Measurements from ENCODE around the gene TLCD3B. TPM values are rescaled to one million over a fixed set of nuclear protein-coding genes. Genes with fewer than 3 reads are reported as not detected.

The TLCD3B gene
- total and polyA plus RNA-seq, 4 donors, result 0.05 to 0.65 TPM; not detected in 2

GRCh38 chr16:30051518-30051917 lies 20.4 kb upstream of the TLCD3B start:
- no peak for DNase-seq (ENCODE audit: low spot score)
- Histone ChIP-seq H3K4me3 (ENCODE audit: low read depth in 1 of 3, low read length in 3 of 3) (no peak overlapping the region), H3K27me3 (ENCODE audit: control insufficient read depth in 4 of 4, insufficient read depth in 4 of 4, low read length in 3 of 4) (no peaks in the 10 kb centered on the region), H3K9me3 (ENCODE audit: control insufficient read depth in 4 of 4, low read length in 3 of 4) (no peaks in the 10 kb centered on the region), H3K4me1 (ENCODE audit: control insufficient read depth in 4 of 4, insufficient read depth in 4 of 4, low read length in 3 of 4) (peaks cover 2 to 11% (median 7%) of the 10 kb centered on the region in 4 donors), H3K36me3 (ENCODE audit: control insufficient read depth in 4 of 4, insufficient read depth in 3 of 4, low read depth in 1 of 4, low read length in 3 of 4) (no peaks in the 10 kb centered on the region), H3K27ac (ENCODE audit: low read depth in 1 of 2, low read length in 2 of 2) (no peak overlapping the region), H3K9ac (ENCODE audit: low read depth in 1 of 2, low read length in 2 of 2) (no peak overlapping the region)
- TF ChIP-seq SP1 (IDR thresholded peaks at IDR 0.05) (no peak), RAD21 (IDR thresholded peaks at IDR 0.05) (no peak), ZBTB33 (IDR thresholded peaks at IDR 0.05) (no peak), HNF4A (conservative IDR thresholded peaks at IDR 0.05) (no peak), JUND (IDR thresholded peaks at IDR 0.05) (no peak), HNF4G (IDR thresholded peaks at IDR 0.05) (no peak), YY1 (IDR thresholded peaks at IDR 0.05) (no peak), FOXA2 (IDR thresholded peaks at IDR 0.05) (no peak), ATF3 (IDR thresholded peaks at IDR 0.05) (no peak), NR2F2 (IDR thresholded peaks at IDR 0.05) (no peak), CTCF (IDR thresholded peaks at IDR 0.05; ENCODE audit: low read depth, low read length, missing input control) (no peak), GABPA (IDR thresholded peaks at IDR 0.05 in 1 of 2, conservative IDR thresholded peaks at IDR 0.05 in 1 of 2) (no peak), TAF1 (conservative IDR thresholded peaks at IDR 0.05) (no peak), FOXA1 (IDR thresholded peaks at IDR 0.05) (no peak)
- WGBS, result 90% methylated on average over 3 of the region's 3 CpGs

GRCh38 chr16:30049871-30050270 lies 18.8 kb upstream of the TLCD3B start:
- TF ChIP-seq MAX (IDR thresholded peaks at IDR 0.05), result no peak
- TF ChIP-seq RAD21 (IDR thresholded peaks at IDR 0.05), result no peak
- no peak for TF ChIP-seq HNF4G (IDR thresholded peaks at IDR 0.05)
- TF ChIP-seq RXRA (IDR thresholded peaks at IDR 0.05), result no peak
- no peak for TF ChIP-seq ZBTB33 (IDR thresholded peaks at IDR 0.05)
- DNase-seq (ENCODE audit: low spot score), result no peak
- Histone ChIP-seq H3K9me3 (ENCODE audit: control insufficient read depth in 4 of 4, low read length in 3 of 4) (no peaks in the 10 kb centered on the region), H3K4me3 (ENCODE audit: low read depth in 1 of 3, low read length in 3 of 3) (no peak overlapping the region), H3K4me1 (ENCODE audit: control insufficient read depth in 4 of 4, insufficient read depth in 4 of 4, low read length in 3 of 4) (peaks cover 2 to 11% (median 7%) of the 10 kb centered on the region in 4 donors), H3K36me3 (ENCODE audit: control insufficient read depth in 4 of 4, insufficient read depth in 3 of 4, low read depth in 1 of 4, low read length in 3 of 4) (no peaks in the 10 kb centered on the region), H3K27ac (ENCODE audit: low read depth in 1 of 2, low read length in 2 of 2) (no peak overlapping the region), H3K9ac (ENCODE audit: low read depth in 1 of 2, low read length in 2 of 2) (no peak overlapping the region), H3K27me3 (ENCODE audit: control insufficient read depth in 4 of 4, insufficient read depth in 4 of 4, low read length in 3 of 4) (no peaks in the 10 kb centered on the region)
- 95% methylated on average over 8 of the region's 8 CpGs for WGBS
